A549 (cell line): ENCODE results near the gene GRID2. TPM values are rescaled to one million over a fixed set of nuclear protein-coding genes. Genes with fewer than 3 reads are reported as not detected.

ENCODE experiments used
- ATAC-seq, 2 experiments: fragments of 200-7000 bp in 1 of 2; fragments of >200 bp in 1 of 2; cut with Nextera tagmentation in 1 of 2; cut with Tn5 transposase in 1 of 2; 3 replicates each; pipeline versions ENCODE4 v1.8.0 to v1.9.1; 2018 to 2020; ENCODE audit warnings: mild to moderate bottlenecking in 1 of 2, moderate library complexity in 1 of 2
- CTCF ChIA-PET: fragments of 300-600 bp; sonication (Branson Sonifier 250); formaldehyde crosslinking; extraction: SDS; loops from one replicate; lab custom pipeline; 2021; ENCODE audit warnings: antibody characterized with exemption, inconsistent platforms; lab: Yijun Ruan, JAX
- POLR2A ChIA-PET: fragments of 350-600 bp; formaldehyde crosslinking; extraction: SDS; loops from one replicate; lab custom pipeline; 2021; ENCODE audit warnings: antibody characterized with exemption, inconsistent platforms; lab: Yijun Ruan, JAX
- DNase-seq, 2 experiments: peaks; one replicate each; pipeline versions ENCODE4 v3.0.0 to v3.0.0-alpha.2; 2011 to 2016; ENCODE audit warnings: low read depth in 1 of 2, low spot score in 1 of 2
- FAIRE-seq: peaks from 2 replicates; lab custom pipeline; 2011; peaks lifted over from hg19 to GRCh38; lab: Jason Lieb, UNC
- H3K27ac ChIP-seq, 2 experiments: fragments of >200 bp; sonication (Bioruptor Twin); formaldehyde crosslinking; 3 replicates each; pipeline ENCODE4 v1.5.1; 2016 to 2017
- H3K4me1 ChIP-seq: fragments of >200 bp; sonication (Bioruptor Twin); formaldehyde crosslinking; 3 replicates; pipeline ENCODE4 v1.6.1; 2016
- H3K4me2 ChIP-seq: fragments of >200 bp; sonication (Bioruptor Twin); formaldehyde crosslinking; 3 replicates; pipeline ENCODE4 v1.6.1; 2016
- H3K4me3 ChIP-seq: fragments of >200 bp; sonication (Bioruptor Twin); formaldehyde crosslinking; 3 replicates; pipeline ENCODE4 v1.5.1; 2016
- H3K9me3 ChIP-seq: fragments of >200 bp; sonication (Bioruptor Twin); formaldehyde crosslinking; 3 replicates; pipeline ENCODE4 v1.6.1; 2016
- BHLHE40 ChIP-seq: IDR thresholded peaks from 2 replicates; pipeline ENCODE4 v1.6.1; 2012; ENCODE audit warnings: low read depth, low read length, inconsistent platforms
- CBX2 ChIP-seq: fragments of 200-600 bp; sonication (generic); IDR thresholded peaks from 2 replicates; pipeline ENCODE4 v1.6.1; 2016; ENCODE audit warnings: low read depth, mild to moderate bottlenecking, borderline replicate concordance
- CEBPB ChIP-seq, 2 experiments: fragments of >200 bp in 1 of 2; sonication (Bioruptor Twin) in 1 of 2; formaldehyde crosslinking in 1 of 2; IDR thresholded peaks; 2 replicates each; pipeline ENCODE4 v1.6.1; 2012 to 2016
- EP300 ChIP-seq, 2 experiments: fragments of >200 bp; sonication (Bioruptor Twin); formaldehyde crosslinking; IDR thresholded peaks; 2 replicates in 1 of 2; 3 replicates in 1 of 2; pipeline ENCODE4 v1.6.1; 2016 to 2017
- FOSB ChIP-seq: fragments of 250-450 bp; sonication (Bioruptor Pico); IDR thresholded peaks from 2 replicates; pipeline ENCODE4 v1.5.0; 2020; ENCODE audit warnings: mild to moderate bottlenecking, moderate library complexity
- HEYL ChIP-seq: fragments of 250-450 bp; sonication (Bioruptor Pico); IDR thresholded peaks from 2 replicates; pipeline ENCODE4 v1.8.0; 2021; ENCODE audit warnings: mild to moderate bottlenecking, moderate library complexity
- JUNB ChIP-seq: fragments of >200 bp; sonication (Bioruptor Twin); formaldehyde crosslinking; IDR thresholded peaks from 2 replicates; pipeline ENCODE4 v1.6.1; 2016
- MAFK ChIP-seq: fragments of 450-650 bp; IDR thresholded peaks from 2 replicates; pipeline ENCODE4 v1.6.1; 2014; ENCODE audit not compliant: partially characterized antibody
- MYC ChIP-seq: IDR thresholded peaks from 2 replicates; pipeline ENCODE4 v1.6.1; 2012; ENCODE audit warnings: mild to moderate bottlenecking, inconsistent platforms, low read length, improper control_type of control experiment, borderline replicate concordance
- POLR2A ChIP-seq: IDR thresholded peaks from 2 replicates; pipeline ENCODE4 v1.6.1; 2012; ENCODE audit warnings: mild to moderate bottlenecking, low read length
- RAD21 ChIP-seq, 2 experiments: fragments of >200 bp in 1 of 2; sonication (Bioruptor Twin) in 1 of 2; formaldehyde crosslinking in 1 of 2; IDR thresholded peaks in 1 of 2; conservative IDR thresholded peaks in 1 of 2; 2 replicates in 1 of 2; 3 replicates in 1 of 2; pipeline ENCODE4 v1.6.1; 2012 to 2018; ENCODE audit warnings: inconsistent platforms in 1 of 2
- RCOR1 ChIP-seq: fragments of 150-350 bp; IDR thresholded peaks from 2 replicates; pipeline ENCODE4 v1.6.1; 2014; ENCODE audit warnings: antibody characterized with exemption, low read length, low read depth
- RFX5 ChIP-seq: fragments of 450-650 bp; IDR thresholded peaks from 2 replicates; pipeline ENCODE4 v1.7.1; 2014; ENCODE audit warnings: antibody characterized with exemption, mild to moderate bottlenecking, moderate library complexity
- RNF2 ChIP-seq: fragments of 200-600 bp; sonication (generic); IDR thresholded peaks from 2 replicates; pipeline ENCODE4 v1.6.1; 2016; ENCODE audit warnings: low read depth, mild to moderate bottlenecking, antibody characterized with exemption, moderate library complexity, borderline replicate concordance
- TP53 ChIP-seq: fragments of 250-450 bp; sonication (Bioruptor Pico); IDR thresholded peaks from 2 replicates; pipeline ENCODE4 v1.5.0; 2021; ENCODE audit warnings: mild to moderate bottlenecking, moderate library complexity
- ZC3H11A ChIP-seq: fragments of 450-650 bp; IDR thresholded peaks from 2 replicates; pipeline ENCODE4 v1.6.1; 2014; ENCODE audit warnings: antibody characterized with exemption, mild to moderate bottlenecking
- ZSCAN20 ChIP-seq: fragments of 250-450 bp; sonication (Bioruptor Pico); IDR thresholded peaks from 2 replicates; pipeline ENCODE4 v1.8.0; 2022; ENCODE audit warnings: mild to moderate bottlenecking, moderate library complexity
- WGBS: methylation state at CpG from one replicate; pipeline ENCODE4 v1.1.6; 2017; ENCODE audit errors: missing lambda C conversion rate; 5-methylcytosine and 5-hydroxymethylcytosine counted together
- polyA plus RNA-seq, 4 experiments: library from polyadenylated mRNA; depleted of rRNA in 3 of 4; stranded (reverse); fragments of >200 nt; fragmentation: RNase III in 1 of 4; extraction: RNeasy Plus Mini Kit Qiagen cat#74134 plus additional on column Dnase treatment in 1 of 4; gene quantifications; 2 replicates in 3 of 4; 3 replicates in 1 of 4; pipeline ENCODE4 v1.2.3, GENCODE V29; 2011 to 2017
- TF ChIP-seq, protein P1 (sequence below): IDR thresholded peaks from 2 replicates; pipeline ENCODE4 v1.6.1; 2012
- TF ChIP-seq, protein P2 (sequence below): IDR thresholded peaks from 2 replicates; pipeline ENCODE4 v1.6.1; 2012; ENCODE audit warnings: low read depth, borderline replicate concordance
- TF ChIP-seq, protein P3 (sequence below): IDR thresholded peaks from 2 replicates; pipeline ENCODE4 v1.6.1; 2012
- TF ChIP-seq, protein P4 (sequence below): fragments of >200 bp; sonication (Bioruptor Twin); formaldehyde crosslinking; IDR thresholded peaks from 3 replicates; pipeline ENCODE4 v1.6.1; 2016
- TF ChIP-seq, protein P5 (sequence below): fragments of 450-650 bp; IDR thresholded peaks from 2 replicates; pipeline ENCODE4 v1.6.1; 2014; ENCODE audit warnings: antibody characterized with exemption
- TF ChIP-seq, protein P6 (sequence below): fragments of 150-350 bp; IDR thresholded peaks from 2 replicates; pipeline ENCODE4 v1.6.1; 2014; ENCODE audit warnings: low read depth, mild to moderate bottlenecking, low read length

GRID2 gene
- polyA plus RNA-seq, 2 of the 4 experiments (the other 2 are of a cell fraction), result not detected

DNA sequence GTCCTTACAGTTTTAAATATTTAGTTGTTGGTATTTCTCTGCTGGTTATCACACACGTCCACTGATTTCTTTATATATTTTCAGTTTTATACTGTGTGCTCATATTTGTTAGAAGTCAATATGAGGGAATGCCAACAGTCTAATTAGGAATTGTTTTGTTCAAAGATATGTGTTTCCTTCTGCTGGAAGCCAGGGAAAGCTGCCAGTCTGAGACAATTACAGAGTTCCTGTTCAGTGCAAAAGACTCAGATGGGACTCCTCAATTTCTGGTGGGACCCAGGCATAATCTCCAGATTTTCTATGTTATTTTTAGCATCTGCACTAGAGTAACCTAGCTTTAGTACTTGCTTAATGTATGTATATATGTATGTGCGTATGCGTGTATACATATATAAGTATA is 486.0 kb downstream of the GRID2 start:
- 70% methylated on average over 3 of the region's 3 CpGs for WGBS
- TF ChIP-seq ZSCAN20 (CRISPR knock-in tag) (no peak), BHLHE40 (no peak), CBX2 (no peak)
- ATAC-seq (no peak), FAIRE-seq (no peak), DNase-seq (no peak)
- POLR2A ChIA-PET, result no interaction called here
- CTCF ChIA-PET, result no interaction called here
- Histone ChIP-seq H3K27ac (no peak overlapping the region), H3K4me1 (no peaks in the 10 kb centered on the region), H3K9me3 (no peaks in the 10 kb centered on the region), H3K4me3 (no peak overlapping the region), H3K4me2 (no peak overlapping the region)

DNA sequence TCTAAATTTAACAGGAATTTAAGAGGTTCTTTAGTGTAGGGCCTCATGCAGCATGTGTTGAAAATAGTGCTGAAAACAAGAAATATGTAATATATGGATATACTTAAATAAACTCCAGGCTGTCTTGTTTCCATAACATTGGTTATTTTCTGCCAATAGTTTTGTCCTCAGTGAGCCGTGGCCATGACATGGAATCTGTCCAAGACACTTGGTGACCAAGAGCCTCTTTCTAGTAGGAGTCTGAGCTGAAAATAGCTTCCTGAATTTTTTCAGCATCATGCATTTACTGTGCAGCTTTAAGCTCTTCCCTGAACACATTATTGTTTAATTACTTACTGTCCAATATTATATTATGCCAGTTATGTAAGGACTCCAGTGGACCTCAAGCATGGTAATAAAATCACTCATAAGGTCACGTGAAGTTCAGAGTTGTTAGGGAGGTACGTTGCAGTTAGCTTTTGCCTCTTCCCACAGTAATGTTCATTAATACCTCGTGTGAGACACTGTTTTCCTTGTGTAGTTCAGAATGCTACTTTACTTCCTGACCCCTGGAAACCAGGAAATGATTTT is 488.2 kb downstream of the GRID2 start:
- WGBS, result 14% methylated on average over 4 of the region's 4 CpGs
- TF ChIP-seq RNF2, result no peak
- TF ChIP-seq ZC3H11A, result no peak
- TF ChIP-seq RAD21 (conservative IDR thresholded peaks at IDR 0.05 in 1 of 2, IDR thresholded peaks at IDR 0.05 in 1 of 2), result no peak
- TF ChIP-seq, protein P1, sequence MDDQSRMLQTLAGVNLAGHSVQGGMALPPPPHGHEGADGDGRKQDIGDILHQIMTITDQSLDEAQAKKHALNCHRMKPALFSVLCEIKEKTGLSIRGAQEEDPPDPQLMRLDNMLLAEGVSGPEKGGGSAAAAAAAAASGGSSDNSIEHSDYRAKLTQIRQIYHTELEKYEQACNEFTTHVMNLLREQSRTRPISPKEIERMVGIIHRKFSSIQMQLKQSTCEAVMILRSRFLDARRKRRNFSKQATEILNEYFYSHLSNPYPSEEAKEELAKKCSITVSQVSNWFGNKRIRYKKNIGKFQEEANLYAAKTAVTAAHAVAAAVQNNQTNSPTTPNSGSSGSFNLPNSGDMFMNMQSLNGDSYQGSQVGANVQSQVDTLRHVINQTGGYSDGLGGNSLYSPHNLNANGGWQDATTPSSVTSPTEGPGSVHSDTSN, result no peak
- CTCF ChIA-PET, result no interaction called here

DNA sequence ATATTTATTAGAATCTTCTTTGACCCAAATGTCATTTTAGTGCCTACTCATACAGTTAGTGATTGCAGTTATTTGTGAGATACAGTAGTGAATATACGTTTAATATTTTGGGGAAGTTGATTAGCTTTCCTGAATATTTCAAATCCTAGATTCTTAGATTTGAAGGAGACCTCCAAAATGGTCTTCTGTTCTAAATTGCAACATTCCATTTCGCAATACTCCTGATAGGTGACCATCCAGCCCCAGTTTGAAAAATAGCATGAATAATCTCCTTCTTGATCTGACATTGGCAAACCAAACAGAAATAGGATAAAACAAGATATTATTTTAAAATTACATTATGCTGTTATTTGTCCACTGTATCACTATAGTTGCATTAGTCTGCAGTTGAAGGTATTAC is 505.6 kb downstream of the GRID2 start:
- no peak overlapping the region for H3K27ac ChIP-seq
- DNase-seq, result no peak
- H3K4me2 ChIP-seq, result no peak overlapping the region
- H3K9me3 ChIP-seq, result no peaks in the 10 kb centered on the region
- POLR2A ChIA-PET, result no interaction called here
- no peak for FAIRE-seq
- no peak for ATAC-seq
- H3K4me3 ChIP-seq, result no peak overlapping the region
- WGBS, result 46% methylated on average over 2 of the region's 2 CpGs
- CTCF ChIA-PET, result no interaction called here
- H3K4me1 ChIP-seq, result no peaks in the 10 kb centered on the region
- TF ChIP-seq, protein P2, sequence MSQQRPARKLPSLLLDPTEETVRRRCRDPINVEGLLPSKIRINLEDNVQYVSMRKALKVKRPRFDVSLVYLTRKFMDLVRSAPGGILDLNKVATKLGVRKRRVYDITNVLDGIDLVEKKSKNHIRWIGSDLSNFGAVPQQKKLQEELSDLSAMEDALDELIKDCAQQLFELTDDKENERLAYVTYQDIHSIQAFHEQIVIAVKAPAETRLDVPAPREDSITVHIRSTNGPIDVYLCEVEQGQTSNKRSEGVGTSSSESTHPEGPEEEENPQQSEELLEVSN, result no peak
- TF ChIP-seq CEBPB (IDR thresholded peaks at IDR 0.05), result 0 out of 4 replicates have a peak, but pooled peaks of 1 of the 2 experiments have one; percentile 36
- no peak for TF ChIP-seq MAFK
- no peak for TF ChIP-seq CBX2
- TF ChIP-seq, protein P3, sequence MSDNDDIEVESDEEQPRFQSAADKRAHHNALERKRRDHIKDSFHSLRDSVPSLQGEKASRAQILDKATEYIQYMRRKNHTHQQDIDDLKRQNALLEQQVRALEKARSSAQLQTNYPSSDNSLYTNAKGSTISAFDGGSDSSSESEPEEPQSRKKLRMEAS, result no peak

More for the DNA sequence above, 488.2 kb downstream of the GRID2 start:
- Histone ChIP-seq H3K9me3 (no peaks in the 10 kb centered on the region), H3K4me3 (no peak overlapping the region), H3K4me1 (no peaks in the 10 kb centered on the region), H3K27ac (no peak overlapping the region), H3K4me2 (no peak overlapping the region)
- DNase-seq, result no peak
- no peak for FAIRE-seq
- POLR2A ChIA-PET, result no interaction called here
- no peak for ATAC-seq

DNA sequence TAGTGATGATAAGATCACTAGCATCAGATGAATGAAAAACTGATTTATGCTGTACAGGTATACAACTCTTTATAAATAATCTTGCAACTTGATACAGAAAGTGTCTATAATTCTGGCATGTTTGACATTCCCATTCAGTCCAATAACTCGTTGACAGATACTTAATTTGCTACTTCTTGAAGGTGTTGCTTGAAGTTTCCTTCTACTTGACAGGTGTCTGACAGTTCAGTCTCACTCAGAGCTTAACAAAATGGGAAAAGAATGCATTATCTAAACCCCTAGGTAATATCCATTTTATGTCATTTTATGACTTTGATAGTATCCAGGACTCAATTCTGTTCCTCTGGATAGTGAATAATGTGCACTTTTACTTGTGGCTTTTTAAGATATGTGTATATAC is 508.9 kb downstream of the GRID2 start:
- WGBS, result 4% methylated on average over 1 of the region's 1 CpG
- FAIRE-seq (no peak), DNase-seq (no peak), ATAC-seq (no peak)
- no peak for TF ChIP-seq POLR2A
- TF ChIP-seq, protein P3, result no peak
- TF ChIP-seq, protein P4, sequence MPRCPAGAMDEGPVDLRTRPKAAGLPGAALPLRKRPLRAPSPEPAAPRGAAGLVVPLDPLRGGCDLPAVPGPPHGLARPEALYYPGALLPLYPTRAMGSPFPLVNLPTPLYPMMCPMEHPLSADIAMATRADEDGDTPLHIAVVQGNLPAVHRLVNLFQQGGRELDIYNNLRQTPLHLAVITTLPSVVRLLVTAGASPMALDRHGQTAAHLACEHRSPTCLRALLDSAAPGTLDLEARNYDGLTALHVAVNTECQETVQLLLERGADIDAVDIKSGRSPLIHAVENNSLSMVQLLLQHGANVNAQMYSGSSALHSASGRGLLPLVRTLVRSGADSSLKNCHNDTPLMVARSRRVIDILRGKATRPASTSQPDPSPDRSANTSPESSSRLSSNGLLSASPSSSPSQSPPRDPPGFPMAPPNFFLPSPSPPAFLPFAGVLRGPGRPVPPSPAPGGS, result no peak
- no peak for TF ChIP-seq ZC3H11A
- TF ChIP-seq RFX5, result no peak
- TF ChIP-seq, protein P5, sequence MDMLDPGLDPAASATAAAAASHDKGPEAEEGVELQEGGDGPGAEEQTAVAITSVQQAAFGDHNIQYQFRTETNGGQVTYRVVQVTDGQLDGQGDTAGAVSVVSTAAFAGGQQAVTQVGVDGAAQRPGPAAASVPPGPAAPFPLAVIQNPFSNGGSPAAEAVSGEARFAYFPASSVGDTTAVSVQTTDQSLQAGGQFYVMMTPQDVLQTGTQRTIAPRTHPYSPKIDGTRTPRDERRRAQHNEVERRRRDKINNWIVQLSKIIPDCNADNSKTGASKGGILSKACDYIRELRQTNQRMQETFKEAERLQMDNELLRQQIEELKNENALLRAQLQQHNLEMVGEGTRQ, result no peak
- TF ChIP-seq EP300 (IDR thresholded peaks at IDR 0.05), result no peak
- TF ChIP-seq TP53, result no peak
- TF ChIP-seq RCOR1, result no peak
- no peak for TF ChIP-seq HEYL (CRISPR knock-in tag)
- TF ChIP-seq, protein P6, sequence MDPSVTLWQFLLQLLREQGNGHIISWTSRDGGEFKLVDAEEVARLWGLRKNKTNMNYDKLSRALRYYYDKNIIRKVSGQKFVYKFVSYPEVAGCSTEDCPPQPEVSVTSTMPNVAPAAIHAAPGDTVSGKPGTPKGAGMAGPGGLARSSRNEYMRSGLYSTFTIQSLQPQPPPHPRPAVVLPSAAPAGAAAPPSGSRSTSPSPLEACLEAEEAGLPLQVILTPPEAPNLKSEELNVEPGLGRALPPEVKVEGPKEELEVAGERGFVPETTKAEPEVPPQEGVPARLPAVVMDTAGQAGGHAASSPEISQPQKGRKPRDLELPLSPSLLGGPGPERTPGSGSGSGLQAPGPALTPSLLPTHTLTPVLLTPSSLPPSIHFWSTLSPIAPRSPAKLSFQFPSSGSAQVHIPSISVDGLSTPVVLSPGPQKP, result no peak
- no peak for TF ChIP-seq JUNB
- TF ChIP-seq FOSB (CRISPR knock-in tag), result no peak
- no peak for TF ChIP-seq MYC
- H3K9me3 ChIP-seq, result no peaks in the 10 kb centered on the region
- CTCF ChIA-PET, result no interaction called here
- H3K4me3 ChIP-seq, result no peak overlapping the region
- no peaks in the 10 kb centered on the region for H3K4me1 ChIP-seq
- POLR2A ChIA-PET, result no interaction called here
- no peak overlapping the region for H3K27ac ChIP-seq
- no peak overlapping the region for H3K4me2 ChIP-seq
